ENCODE measurements around the gene SERPINB12.

The SERPINB12 gene

GRCh38 chr18:63596964-63597363 lies 54.8 kb downstream of the SERPINB12 start:
- DNase-seq (ENCODE audit: low read depth, low spot score), result no peak

GRCh38 chr18:63603355-63603754 lies 61.2 kb downstream of the SERPINB12 start:
- no peak for DNase-seq (ENCODE audit: low read depth, low spot score)

- no peak for DNase-seq (ENCODE audit: low read depth, low spot score)
Measured at GRCh38 chr18:63603772-63604171, 61.6 kb downstream of the SERPINB12 start.

GRCh38 chr18:63604791-63605567 lies 62.8 kb downstream of the SERPINB12 start:
- no peak for DNase-seq (ENCODE audit: low read depth, low spot score)

- no peak for DNase-seq (ENCODE audit: low read depth, low spot score)
Measured at GRCh38 chr18:63606526-63606925, 64.4 kb downstream of the SERPINB12 start.

GRCh38 chr18:63613420-63613819 lies 71.3 kb downstream of the SERPINB12 start:
- no peak for DNase-seq (ENCODE audit: low read depth, low spot score)

- DNase-seq (ENCODE audit: low read depth, low spot score), result no peak
Measured at GRCh38 chr18:63617049-63617914, 75.1 kb downstream of the SERPINB12 start.

- DNase-seq (ENCODE audit: low read depth, low spot score), result no peak
Measured at GRCh38 chr18:63617915-63618234, 75.7 kb downstream of the SERPINB12 start.
